K562 (cell line): ENCODE results near the gene PBRM1. TPM values are rescaled to one million over a fixed set of nuclear protein-coding genes. Genes with fewer than 3 reads are reported as not detected.

ENCODE experiments used
- ARID1B ChIP-seq: fragments of 450-650 bp; IDR thresholded peaks from 2 replicates; pipeline ENCODE4 v1.6.1; 2016; ENCODE audit warnings: antibody characterized with exemption, mild to moderate bottlenecking, inconsistent platforms
- FOXK1 ChIP-seq: sonication (generic); formaldehyde crosslinking; IDR thresholded peaks from 2 replicates; pipeline ENCODE4 v1.8.0; 2022; ENCODE audit warnings: missing genetic modification reagents, mild to moderate bottlenecking, borderline replicate concordance
- RAD51 ChIP-seq: fragments of 450-650 bp; IDR thresholded peaks from 2 replicates; pipeline ENCODE4 v1.7.1; 2016; ENCODE audit warnings: low read depth, mild to moderate bottlenecking, borderline replicate concordance
- SMAD4 ChIP-seq: fragments of 250-450 bp; sonication (Bioruptor Pico); conservative IDR thresholded peaks from 2 replicates; pipeline ENCODE4 v1.8.0; 2021; ENCODE audit warnings: inconsistent platforms, mild to moderate bottlenecking, moderate library complexity
- TFAP4 ChIP-seq: sonication (generic); formaldehyde crosslinking; IDR thresholded peaks from 2 replicates; pipeline ENCODE4 v1.8.0; 2022; ENCODE audit warnings: missing genetic modification reagents, mild to moderate bottlenecking, moderate library complexity, borderline replicate concordance
- ZNF133 ChIP-seq: fragments of 250-450 bp; sonication (Bioruptor Pico); IDR thresholded peaks from 2 replicates; pipeline ENCODE4 v1.4.0; 2020; ENCODE audit warnings: mild to moderate bottlenecking
- ZNF24 ChIP-seq: fragments of 450-650 bp; IDR thresholded peaks from 2 replicates; pipeline ENCODE4 v1.6.1; 2016
- ZNF584 ChIP-seq: fragments of 200-800 bp; sonication (Bioruptor generic); IDR thresholded peaks from 2 replicates; pipeline ENCODE4 v1.6.1; 2016; ENCODE audit warnings: low read depth, mild to moderate bottlenecking, missing genetic modification characterization, missing compliant biosample characterization
- ZNF830 ChIP-seq: fragments of 250-450 bp; sonication (Bioruptor Pico); IDR thresholded peaks from 2 replicates; pipeline ENCODE4 v1.5.0; 2021; ENCODE audit warnings: mild to moderate bottlenecking
- polyA plus RNA-seq, 8 experiments: library from polyadenylated mRNA; depleted of rRNA in 4 of 8; stranded (reverse) in 5 of 8; unstranded in 3 of 8; fragments of >200 nt; fragmentation: Nextera tagmentation in 2 of 8; fragmentation: Illumina TruSeq in 1 of 8; extraction: Ambion mirVana in 2 of 8; extraction: Trizol in 1 of 8; gene quantifications; 2 replicates each; pipeline versions ENCODE4 v1.2.1 to v1.2.3, GENCODE V29; 2011 to 2014; ENCODE audit warnings: inconsistent platforms in 1 of 8, missing spikeins in 1 of 8
- total RNA-seq, 7 experiments: library from RNA; depleted of rRNA in 6 of 7; stranded (reverse); fragments of >200 nt in 6 of 7; fragmentation: Illumina TruSeq in 2 of 7; extraction: Trizol in 2 of 7; gene quantifications; 2 replicates each; pipeline versions ENCODE4 v1.2.1 to v1.2.3, GENCODE V29; 2011 to 2021; ENCODE audit warnings: low replicate concordance in 1 of 7
- TF ChIP-seq, protein P1 (sequence below): conservative IDR thresholded peaks from 2 replicates; pipeline ENCODE4 v1.6.1; 2011; ENCODE audit warnings: low read depth, mild to moderate bottlenecking, low read length; ENCODE audit not compliant: control insufficient read depth

Gene PBRM1
- total and polyA plus RNA-seq, 9 of the 15 experiments (the other 6 are each of a cell fraction or from before 2014, with no cell fraction given): 3.9 to 31.8 (median 19.0) TPM

DNA sequence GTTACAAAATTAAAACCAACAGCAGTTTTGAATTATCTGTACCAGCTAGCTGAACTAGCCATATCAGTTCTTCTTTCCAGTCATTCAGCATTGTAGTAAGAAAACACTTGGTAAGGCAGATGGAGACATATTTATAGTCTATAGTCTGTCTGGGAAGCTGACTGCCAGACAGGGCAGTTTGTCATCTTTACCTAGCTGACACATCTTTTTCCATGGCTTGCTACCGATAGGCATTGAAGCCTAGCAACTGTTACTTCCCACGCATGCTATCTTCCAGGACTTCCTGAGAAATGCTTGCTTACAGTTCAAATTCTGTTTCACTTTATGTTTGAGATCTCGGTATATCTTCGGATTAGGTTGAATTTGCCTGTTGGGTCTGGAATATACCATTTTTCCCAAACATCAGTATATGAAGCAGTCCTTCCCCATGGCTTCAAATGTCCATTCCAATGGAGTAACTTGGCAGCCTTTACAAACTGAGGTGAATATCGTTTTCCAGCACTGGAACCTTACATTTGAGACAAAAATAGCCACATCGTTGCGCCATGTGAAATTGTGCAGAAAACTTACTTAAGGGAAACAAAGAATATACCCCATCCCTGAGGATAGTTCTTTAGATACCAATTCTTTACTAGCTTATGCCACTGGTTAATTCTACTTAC lies 8.9 kb upstream of the PBRM1 start (continued):
- TF ChIP-seq TFAP4: no peak; the same call in 1 of the 2 replicates
- peak; percentile 76 for TF ChIP-seq ARID1B
- no peak for TF ChIP-seq ZNF584 (CRISPR knock-in tag)
- no peak for TF ChIP-seq ZNF133 (CRISPR knock-in tag)
- TF ChIP-seq RAD51: peak; percentile 24; the same call in 1 of the 2 replicates
- TF ChIP-seq ZNF830 (CRISPR knock-in tag): no peak
- TF ChIP-seq, protein P1, sequence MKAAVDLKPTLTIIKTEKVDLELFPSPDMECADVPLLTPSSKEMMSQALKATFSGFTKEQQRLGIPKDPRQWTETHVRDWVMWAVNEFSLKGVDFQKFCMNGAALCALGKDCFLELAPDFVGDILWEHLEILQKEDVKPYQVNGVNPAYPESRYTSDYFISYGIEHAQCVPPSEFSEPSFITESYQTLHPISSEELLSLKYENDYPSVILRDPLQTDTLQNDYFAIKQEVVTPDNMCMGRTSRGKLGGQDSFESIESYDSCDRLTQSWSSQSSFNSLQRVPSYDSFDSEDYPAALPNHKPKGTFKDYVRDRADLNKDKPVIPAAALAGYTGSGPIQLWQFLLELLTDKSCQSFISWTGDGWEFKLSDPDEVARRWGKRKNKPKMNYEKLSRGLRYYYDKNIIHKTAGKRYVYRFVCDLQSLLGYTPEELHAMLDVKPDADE: no peak
- no peak for TF ChIP-seq FOXK1 (CRISPR knock-in tag)
- TF ChIP-seq SMAD4: peak; percentile 99
- peak; percentile 38; the same call in 1 of the 2 replicates for TF ChIP-seq ZNF24
